B cell (primary cell): ENCODE results near the gene ETFA. TPM values are rescaled to one million over a fixed set of nuclear protein-coding genes. Genes with fewer than 3 reads are reported as not detected.

ENCODE experiments used
- ATAC-seq: fragments of 200-7000 bp; cut with Tn5 transposase; one replicate; pipeline ENCODE4 v1.10.0; 2021; ENCODE audit warnings: low read depth, mild to moderate bottlenecking, moderate number of reproducible peaks, moderate library complexity
- CTCF ChIA-PET: fragments of 350-600 bp; sonication (Branson Sonifier 250); formaldehyde crosslinking; loops from one replicate; lab custom pipeline; 2021; ENCODE audit warnings: antibody characterized with exemption, inconsistent platforms; lab: Charles Lee
- POLR2A ChIA-PET: fragments of 350-600 bp; sonication (Branson Sonifier 250); formaldehyde crosslinking; loops from one replicate; lab custom pipeline; 2021; ENCODE audit warnings: antibody characterized with exemption; lab: Charles Lee
- DNase-seq: peaks from one replicate; pipeline ENCODE4 v3.0.0; 2013
- H2AFZ ChIP-seq: 2 replicates; pipeline ENCODE4 v1.6.1; 2012; ENCODE audit warnings: mild to moderate bottlenecking, low read depth, low read length; ENCODE audit not compliant: insufficient read depth, poor library complexity, severe bottlenecking
- H3K27ac ChIP-seq, 2 donors: 1 replicate in 1 of 2; 2 replicates in 1 of 2; pipeline ENCODE4 v1.5.1; 2012 to 2013; ENCODE audit warnings: low read length in 2 of 2, mild to moderate bottlenecking in 2 of 2, moderate library complexity in 1 of 2
- H3K27me3 ChIP-seq, 4 experiments: fragments of 200-600 bp in 1 of 4; sonication (generic) in 1 of 4; replicated peaks in 1 of 4; 1 replicate in 2 of 4; 2 replicates in 2 of 4; pipeline versions ENCODE4 v1.6.1 to v1.7.0; 2013 to 2016; ENCODE audit warnings: low read length in 3 of 4, mild to moderate bottlenecking in 2 of 4, mixed read lengths in 1 of 4, moderate library complexity in 1 of 4; ENCODE audit not compliant: insufficient read depth in 4 of 4, control insufficient read depth in 3 of 4; ENCODE audit errors: control extremely low read depth in 1 of 4
- H3K36me3 ChIP-seq, 2 experiments: replicated peaks in 1 of 2; 1 replicate in 1 of 2; 2 replicates in 1 of 2; pipeline versions ENCODE4 v1.6.1 to v1.7.1; 2013; ENCODE audit warnings: low read length in 1 of 2; ENCODE audit not compliant: insufficient read depth in 2 of 2, control insufficient read depth in 1 of 2; ENCODE audit errors: control extremely low read depth in 1 of 2, extremely low read depth in 1 of 2
- H3K4me1 ChIP-seq, 2 donors: fragments of 200-600 bp in 1 of 2; sonication (generic) in 1 of 2; 1 replicate in 1 of 2; 2 replicates in 1 of 2; pipeline versions ENCODE4 v1.5.1 to v1.6.1; 2013 to 2017; ENCODE audit warnings: low read length in 2 of 2; ENCODE audit not compliant: control insufficient read depth in 2 of 2, insufficient read depth in 2 of 2
- H3K4me2 ChIP-seq: replicated peaks from 2 replicates; pipeline ENCODE3; 2012; ENCODE audit warnings: mild to moderate bottlenecking, low read depth, low read length; ENCODE audit not compliant: poor library complexity, severe bottlenecking
- H3K4me3 ChIP-seq, 5 experiments: fragments of 200-600 bp in 1 of 5; sonication (generic) in 1 of 5; 1 replicate in 3 of 5; 2 replicates in 2 of 5; pipeline versions ENCODE4 v1.5.1 to v1.7.0; 2011 to 2016; ENCODE audit warnings: low read length in 4 of 5, mild to moderate bottlenecking in 4 of 5, low read depth in 2 of 5, control low read depth in 1 of 5, moderate library complexity in 1 of 5; ENCODE audit not compliant: insufficient read depth in 1 of 5; ENCODE audit errors: control extremely low read depth in 1 of 5, extremely low read depth in 1 of 5
- H3K79me2 ChIP-seq: fragments of 200-600 bp; sonication (generic); one replicate; pipeline ENCODE4 v1.6.0; 2016; ENCODE audit warnings: low read length; ENCODE audit not compliant: control insufficient read depth, insufficient read depth
- H3K9ac ChIP-seq: fragments of 200-600 bp; sonication (generic); 2 replicates; pipeline ENCODE4 v1.6.1; 2017; ENCODE audit warnings: mild to moderate bottlenecking, low read length, moderate library complexity
- H3K9me3 ChIP-seq, 3 donors: one replicate each; pipeline versions ENCODE4 v1.6.1 to v1.7.1; 2013; ENCODE audit warnings: low read length in 2 of 3; ENCODE audit not compliant: control insufficient read depth in 2 of 3, insufficient read depth in 1 of 3; ENCODE audit errors: control extremely low read depth in 1 of 3
- H4K20me1 ChIP-seq: 2 replicates; pipeline ENCODE4 v1.6.0; 2012; ENCODE audit warnings: mild to moderate bottlenecking, low read length; ENCODE audit not compliant: insufficient read depth, control insufficient read depth, poor library complexity, severe bottlenecking
- H3K27ac Mint-ChIP-seq: one replicate; pipeline ENCODE4 v1.8.0; 2021; ENCODE audit warnings: mixed read lengths
- H3K27me3 Mint-ChIP-seq: one replicate; pipeline ENCODE4 v1.8.0; 2021; ENCODE audit warnings: mixed read lengths
- H3K4me1 Mint-ChIP-seq: one replicate; pipeline ENCODE4 v1.8.0; 2021; ENCODE audit warnings: mixed read lengths
- H3K4me3 Mint-ChIP-seq: one replicate; pipeline ENCODE4 v1.8.0; 2021; ENCODE audit warnings: mixed read lengths
- H3K9me3 Mint-ChIP-seq: one replicate; pipeline ENCODE4 v1.8.0; 2022; ENCODE audit warnings: mixed read lengths; ENCODE audit not compliant: insufficient read depth
- CTCF ChIP-seq: fragments of 200-600 bp; IDR thresholded peaks from one replicate; pipeline ENCODE4 v1.8.0; 2022; ENCODE audit warnings: antibody characterized with exemption, mild to moderate bottlenecking
- EZH2 ChIP-seq: IDR thresholded peaks from 2 replicates; pipeline ENCODE4 v1.6.1; 2012; ENCODE audit warnings: borderline replicate concordance, low read depth, mild to moderate bottlenecking, moderate library complexity, low read length; ENCODE audit not compliant: insufficient read depth, poor library complexity, severe bottlenecking
- WGBS: methylation state at CpG from one replicate; pipeline ENCODE4 v1.1.5; 2013; ENCODE audit warnings: missing lambda C conversion rate; ENCODE audit not compliant: insufficient coverage; 5-methylcytosine and 5-hydroxymethylcytosine counted together
- intact Hi-C: fragments of 100-400 bp; cut with micrococcal nuclease; formaldehyde crosslinking; loops from one replicate; pipeline ENCODE4 v1.10.0; 2022
- polyA plus RNA-seq: library from polyadenylated mRNA; depleted of rRNA; stranded (reverse); fragments of >200 nt; gene quantifications from 2 replicates; pipeline ENCODE4 v1.2.3, GENCODE V29; 2012
- total RNA-seq, 2 donors: library from RNA; stranded (reverse); fragments of 120-200 nt in 1 of 2; gene quantifications; 1 replicate in 1 of 2; 2 replicates in 1 of 2; pipeline versions ENCODE4 v1.2.3 to v1.2.4, GENCODE V29; 2013 to 2022

The ETFA gene
- total and polyA plus RNA-seq, 2 donors (not counting 1 experiment from before 2014, with no cell fraction given): 34.9 to 68.8 TPM

GRCh38 chr15:76342382-76343201 lies 31.3 kb upstream of the ETFA start:
- DNase-seq (peak; percentile 58), ATAC-seq (no peak)
- POLR2A ChIA-PET: no interaction called here

More at GRCh38 chr15:76342382-76343201, 31.3 kb upstream of the ETFA start:
- Mint-ChIP-seq H3K27me3 (peaks cover 64% of the 10 kb centered on the region), H3K27ac (no peak overlapping the region), H3K4me1 (peaks cover 52% of the 10 kb centered on the region), H3K9me3 (no peaks in the 10 kb centered on the region), H3K4me3 (peak overlapping the region; percentile 83)
- Histone ChIP-seq H3K27ac (no peak overlapping the region), H3K4me3 (peak overlapping the region in 1 of 5 experiments; percentile 40), H3K36me3 (no peaks in the 10 kb centered on the region), H3K4me1 (peaks cover 78 to 89% of the 10 kb centered on the region in 2 donors), H4K20me1 (peaks cover 41% of the 10 kb centered on the region), H3K9ac (no peak overlapping the region), H3K4me2 (peak overlapping the region; percentile 96), H3K27me3 (peaks cover 7 to 92% (median 73%) of the 10 kb centered on the region in 4 experiments), H2AFZ (peak overlapping the region; percentile 24), H3K9me3 (peaks cover 3 to 64% (median 10%) of the 10 kb centered on the region in 3 donors), H3K79me2 (no peaks in the 10 kb centered on the region)
- WGBS: 10% methylated on average over 87 of the region's 87 CpGs
- CTCF ChIA-PET: no interaction called here
- TF ChIP-seq EZH2 (peak; percentile 75), CTCF (no peak)
- intact Hi-C loops: no loop called here
